ENCODE measurements around the gene OXCT1.

- TF ChIP-seq POLR2A (IDR thresholded peaks at IDR 0.05; ENCODE audit: low read depth, low read length) (no peak), POLR2AphosphoS5 (IDR thresholded peaks at IDR 0.05; ENCODE audit: insufficient read depth, low read depth, low read length) (no peak)
- TF ChIP-seq, protein P1, sequence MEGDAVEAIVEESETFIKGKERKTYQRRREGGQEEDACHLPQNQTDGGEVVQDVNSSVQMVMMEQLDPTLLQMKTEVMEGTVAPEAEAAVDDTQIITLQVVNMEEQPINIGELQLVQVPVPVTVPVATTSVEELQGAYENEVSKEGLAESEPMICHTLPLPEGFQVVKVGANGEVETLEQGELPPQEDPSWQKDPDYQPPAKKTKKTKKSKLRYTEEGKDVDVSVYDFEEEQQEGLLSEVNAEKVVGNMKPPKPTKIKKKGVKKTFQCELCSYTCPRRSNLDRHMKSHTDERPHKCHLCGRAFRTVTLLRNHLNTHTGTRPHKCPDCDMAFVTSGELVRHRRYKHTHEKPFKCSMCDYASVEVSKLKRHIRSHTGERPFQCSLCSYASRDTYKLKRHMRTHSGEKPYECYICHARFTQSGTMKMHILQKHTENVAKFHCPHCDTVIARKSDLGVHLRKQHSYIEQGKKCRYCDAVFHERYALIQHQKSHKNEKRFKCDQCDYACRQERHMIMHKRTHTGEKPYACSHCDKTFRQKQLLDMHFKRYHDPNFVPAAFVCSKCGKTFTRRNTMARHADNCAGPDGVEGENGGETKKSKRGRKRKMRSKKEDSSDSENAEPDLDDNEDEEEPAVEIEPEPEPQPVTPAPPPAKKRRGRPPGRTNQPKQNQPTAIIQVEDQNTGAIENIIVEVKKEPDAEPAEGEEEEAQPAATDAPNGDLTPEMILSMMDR (IDR thresholded peaks at IDR 0.05; ENCODE audit: extremely low read depth in 1 of 2, insufficient read depth in 1 of 2, low read depth in 1 of 2, low read length in 2 of 2): no peak
- TF ChIP-seq, protein P2, sequence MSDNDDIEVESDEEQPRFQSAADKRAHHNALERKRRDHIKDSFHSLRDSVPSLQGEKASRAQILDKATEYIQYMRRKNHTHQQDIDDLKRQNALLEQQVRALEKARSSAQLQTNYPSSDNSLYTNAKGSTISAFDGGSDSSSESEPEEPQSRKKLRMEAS (IDR thresholded peaks at IDR 0.05; ENCODE audit: insufficient read depth, insufficient read length): no peak
These were observed 4.9 kb upstream of the OXCT1 start for GRCh38 chr5:41875121-41875520.
